ENCODE results near the gene DSCAML1.

DNA sequence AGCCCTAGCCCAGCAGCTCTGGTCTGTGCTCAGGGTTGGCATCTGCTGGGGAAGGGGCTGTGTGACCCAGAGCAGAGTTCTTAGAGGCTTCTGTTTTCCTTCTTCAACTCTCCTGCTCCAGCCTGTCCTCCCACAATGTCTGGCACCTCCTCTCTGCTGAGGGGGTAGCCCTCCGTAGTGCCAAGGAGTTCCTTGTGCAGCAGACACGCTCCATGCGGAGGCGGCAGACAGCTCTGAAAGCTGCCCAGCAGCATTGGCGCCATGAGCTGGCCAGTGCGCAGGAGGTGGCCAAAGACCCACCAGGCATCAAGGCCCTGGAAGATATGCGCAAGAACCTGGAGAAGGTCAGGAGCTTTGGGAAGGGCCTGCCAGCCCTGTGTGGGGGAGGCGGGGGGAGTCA, 400.0 kb downstream of the DSCAML1 start:
- no peak for TF ChIP-seq EZH2phosphoT487 (IDR thresholded peaks at IDR 0.05; ENCODE audit: borderline replicate concordance, low read length)
- TF ChIP-seq CTCF (conservative IDR thresholded peaks at IDR 0.05; ENCODE audit: low read depth, low read length): no peak
- no peak for TF ChIP-seq EZH2 (IDR thresholded peaks at IDR 0.05; ENCODE audit: low read length, unreplicated experiment)
